Astrocyte (in vitro differentiated cells and primary cell): Measurements from ENCODE around the gene VGLL4. TPM values are rescaled to one million over a fixed set of nuclear protein-coding genes. Genes with fewer than 3 reads are reported as not detected.
A peak's percentile ranks its signal among the peaks of the same experiment; 100 is the strongest.

ENCODE experiments used
- DNase-seq: peaks from one replicate; pipeline ENCODE4 v3.0.0-alpha.2; 2010; ENCODE audit warnings: low read depth
- FAIRE-seq: peaks from 2 replicates; lab custom pipeline; 2011; peaks lifted over from hg19 to GRCh38; lab: Jason Lieb, UNC
- H2AFZ ChIP-seq: 2 replicates; pipeline ENCODE4 v1.6.0; 2012; ENCODE audit warnings: low read depth, low read length, inconsistent platforms
- H3K27ac ChIP-seq: 2 replicates; pipeline ENCODE4 v1.5.1; 2011; ENCODE audit warnings: low read depth, low read length, inconsistent platforms
- H3K27me3 ChIP-seq: 2 replicates; pipeline ENCODE4 v1.6.0; 2011; ENCODE audit warnings: low read length, inconsistent platforms; ENCODE audit not compliant: insufficient read depth
- H3K36me3 ChIP-seq: 2 replicates; pipeline ENCODE4 v1.5.1; 2011; ENCODE audit warnings: low read length, inconsistent platforms; ENCODE audit not compliant: insufficient read depth
- H3K4me1 ChIP-seq: 2 replicates; pipeline ENCODE4 v1.5.1; 2011; ENCODE audit warnings: low read length, inconsistent platforms; ENCODE audit not compliant: insufficient read depth
- H3K4me2 ChIP-seq: 2 replicates; pipeline ENCODE4 v1.6.0; 2012; ENCODE audit warnings: low read length, inconsistent platforms
- H3K4me3 ChIP-seq: 2 replicates; pipeline ENCODE4 v1.5.1; 2011; ENCODE audit warnings: low read depth, mild to moderate bottlenecking, low read length, inconsistent platforms; ENCODE audit not compliant: insufficient read depth
- H3K79me2 ChIP-seq: 2 replicates; pipeline ENCODE4 v1.6.0; 2012; ENCODE audit warnings: mild to moderate bottlenecking, low read length, inconsistent platforms; ENCODE audit not compliant: insufficient read depth
- H3K9ac ChIP-seq: 2 replicates; pipeline ENCODE4 v1.6.0; 2012; ENCODE audit warnings: mild to moderate bottlenecking, low read length, inconsistent platforms
- H3K9me3 ChIP-seq: 2 replicates; pipeline ENCODE4 v1.5.1; 2012; ENCODE audit warnings: low read depth, mild to moderate bottlenecking, low read length, inconsistent platforms; ENCODE audit not compliant: insufficient read depth
- H4K20me1 ChIP-seq: 2 replicates; pipeline ENCODE4 v1.6.0; 2012; ENCODE audit warnings: low read length, inconsistent platforms; ENCODE audit not compliant: insufficient read depth
- H3K27ac Mint-ChIP-seq: one replicate; pipeline ENCODE4 v1.8.0; 2021; ENCODE audit warnings: mild to moderate bottlenecking, mixed read lengths; ENCODE audit not compliant: unreplicated experiment
- H3K27me3 Mint-ChIP-seq: one replicate; pipeline ENCODE4 v1.8.0; 2021; ENCODE audit warnings: low read depth, mixed read lengths; ENCODE audit not compliant: unreplicated experiment
- H3K36me3 Mint-ChIP-seq: one replicate; pipeline ENCODE4 v1.8.0; 2021; ENCODE audit warnings: low read depth, mixed read lengths; ENCODE audit not compliant: unreplicated experiment
- H3K4me1 Mint-ChIP-seq: one replicate; pipeline ENCODE4 v1.8.0; 2021; ENCODE audit warnings: low read depth, mixed read lengths; ENCODE audit not compliant: unreplicated experiment
- H3K4me3 Mint-ChIP-seq: one replicate; pipeline ENCODE4 v1.8.0; 2021; ENCODE audit warnings: mild to moderate bottlenecking, moderate library complexity, mixed read lengths; ENCODE audit not compliant: unreplicated experiment
- H3K9me3 Mint-ChIP-seq: one replicate; pipeline ENCODE4 v1.8.0; 2021; ENCODE audit warnings: mild to moderate bottlenecking, mixed read lengths; ENCODE audit not compliant: unreplicated experiment
- CTCF ChIP-seq: IDR thresholded peaks from 2 replicates; pipeline ENCODE4 v1.5.1; 2011; ENCODE audit warnings: low read depth, mild to moderate bottlenecking, inconsistent platforms, low read length, moderate library complexity; ENCODE audit not compliant: insufficient read depth
- EZH2 ChIP-seq: IDR thresholded peaks from 2 replicates; pipeline ENCODE4 v1.6.1; 2012; ENCODE audit warnings: mild to moderate bottlenecking, low read length, inconsistent platforms; ENCODE audit not compliant: insufficient read depth
- total RNA-seq: library from RNA; stranded (reverse); gene quantifications from 2 replicates; pipeline ENCODE4 v1.2.1, GENCODE V29; 2021

The VGLL4 gene
- total RNA-seq, 1 donor from 2014 or later = 70.3 TPM

- peaks cover 15% of the 10 kb centered on the region for H3K4me1 Mint-ChIP-seq
- TF ChIP-seq CTCF = no peak
- TF ChIP-seq EZH2 = no peak
- no peak overlapping the region for H3K4me3 Mint-ChIP-seq
- no peak for FAIRE-seq
- no peak overlapping the region for H3K4me2 ChIP-seq
- no peaks in the 10 kb centered on the region for H3K27me3 ChIP-seq
- H3K4me1 ChIP-seq = peaks cover 28% of the 10 kb centered on the region
- H3K9ac ChIP-seq = no peak overlapping the region
- no peaks in the 10 kb centered on the region for H3K27me3 Mint-ChIP-seq
- no peaks in the 10 kb centered on the region for H3K36me3 ChIP-seq
- no peak overlapping the region for H2AFZ ChIP-seq
- H3K79me2 ChIP-seq = peaks cover 4% of the 10 kb centered on the region
- no peak overlapping the region for H3K27ac Mint-ChIP-seq
- no peaks in the 10 kb centered on the region for H3K9me3 ChIP-seq
- peaks cover 5% of the 10 kb centered on the region for H3K36me3 Mint-ChIP-seq
- H4K20me1 ChIP-seq = no peaks in the 10 kb centered on the region
- DNase-seq = no peak
- H3K4me3 ChIP-seq = no peak overlapping the region
- H3K9me3 Mint-ChIP-seq = no peaks in the 10 kb centered on the region
- no peak overlapping the region for H3K27ac ChIP-seq
Measured at GRCh38 chr3:11534011-11534792, 109.5 kb downstream of the VGLL4 start.

- Mint-ChIP-seq H3K9me3 (no peaks in the 10 kb centered on the region), H3K27ac (no peak overlapping the region), H3K36me3 (peaks cover 8% of the 10 kb centered on the region), H3K4me1 (peaks cover 18% of the 10 kb centered on the region), H3K27me3 (no peaks in the 10 kb centered on the region), H3K4me3 (no peak overlapping the region)
- Histone ChIP-seq H3K4me2 (peak overlapping the region; percentile 39), H3K4me3 (no peak overlapping the region), H2AFZ (no peak overlapping the region), H3K9ac (peak overlapping the region; percentile 5), H3K36me3 (no peaks in the 10 kb centered on the region), H3K4me1 (peaks cover 33% of the 10 kb centered on the region), H3K79me2 (peaks cover 4% of the 10 kb centered on the region), H3K27ac (peak overlapping the region; percentile 40), H4K20me1 (no peaks in the 10 kb centered on the region), H3K27me3 (no peaks in the 10 kb centered on the region), H3K9me3 (no peaks in the 10 kb centered on the region)
- FAIRE-seq (no peak), DNase-seq (peak; percentile 80)
- TF ChIP-seq CTCF = no peak
- TF ChIP-seq EZH2 = no peak
Measured at GRCh38 chr3:11532931-11533391, 110.8 kb downstream of the VGLL4 start.

- Histone ChIP-seq H3K79me2 (peaks cover 4% of the 10 kb centered on the region), H3K27me3 (no peaks in the 10 kb centered on the region), H3K9ac (peak overlapping the region; percentile 75), H3K36me3 (no peaks in the 10 kb centered on the region), H2AFZ (no peak overlapping the region), H4K20me1 (no peaks in the 10 kb centered on the region), H3K4me3 (peak overlapping the region; percentile 26), H3K9me3 (no peaks in the 10 kb centered on the region), H3K4me1 (peaks cover 33% of the 10 kb centered on the region), H3K27ac (peak overlapping the region; percentile 93), H3K4me2 (peak overlapping the region; percentile 75)
- FAIRE-seq (peak; percentile 77), DNase-seq (peak; percentile 99)
- no peak for TF ChIP-seq EZH2
- TF ChIP-seq CTCF = peak; percentile 22
- Mint-ChIP-seq H3K27ac (peak overlapping the region; percentile 94), H3K4me3 (peak overlapping the region; percentile 29), H3K9me3 (no peaks in the 10 kb centered on the region), H3K4me1 (peaks cover 18% of the 10 kb centered on the region), H3K27me3 (no peaks in the 10 kb centered on the region), H3K36me3 (peaks cover 7% of the 10 kb centered on the region)
Measured at GRCh38 chr3:11530153-11530721, 113.5 kb downstream of the VGLL4 start.
